IMR-90 (cell line): ENCODE measurements around the gene OR1F1. TPM values are rescaled to one million over a fixed set of nuclear protein-coding genes. Genes with fewer than 3 reads are reported as not detected.

Experiments used
- ATAC-seq: fragments of 200-7000 bp; cut with Tn5 transposase; 2 replicates; pipeline ENCODE4 v1.9.1; 2020; ENCODE audit warnings: low read depth, mild to moderate bottlenecking, moderate library complexity
- BruUV-seq: library from RNA; stranded (reverse); fragments of 400-500 nt; replicated peaks from 2 replicates; lab custom pipeline; 2021; lab: Mats Ljungman, UMichigan
- CTCF ChIA-PET: fragments of 300-600 bp; formaldehyde crosslinking; extraction: SDS; loops from one replicate; lab custom pipeline; 2021; ENCODE audit warnings: antibody characterized with exemption; lab: Yijun Ruan, JAX
- POLR2A ChIA-PET: fragments of 300-600 bp; sonication (Branson Sonifier 250); formaldehyde crosslinking; loops from one replicate; lab custom pipeline; 2022; ENCODE audit warnings: antibody characterized with exemption; ENCODE audit not compliant: unreplicated experiment; lab: Charles Lee
- DNase-seq: peaks from one replicate; pipeline ENCODE4 v3.0.0; 2013
- H2AFZ ChIP-seq: replicated peaks from 2 replicates; pipeline ENCODE3; 2013; ENCODE audit warnings: low read length, mild to moderate bottlenecking; ENCODE audit not compliant: poor library complexity
- H2AK5ac ChIP-seq: 2 replicates; pipeline ENCODE4 v1.6.1; 2013; ENCODE audit warnings: low read depth, low read length, inconsistent platforms
- H2AK9ac ChIP-seq: replicated peaks from 2 replicates; pipeline ENCODE3; 2013; ENCODE audit warnings: mild to moderate bottlenecking, low read depth, low read length, moderate library complexity; ENCODE audit not compliant: poor library complexity
- H2BK120ac ChIP-seq: 2 replicates; pipeline ENCODE4 v1.6.1; 2013; ENCODE audit warnings: low read depth, low read length, inconsistent platforms
- H2BK15ac ChIP-seq: 3 replicates; pipeline ENCODE4 v1.6.1; 2013; ENCODE audit warnings: low read depth, low read length, inconsistent platforms
- H2BK20ac ChIP-seq: 2 replicates; pipeline ENCODE4 v1.6.1; 2013; ENCODE audit warnings: low read depth, mild to moderate bottlenecking, inconsistent platforms, low read length, moderate library complexity
- H2BK5ac ChIP-seq: 2 replicates; pipeline ENCODE4 v1.6.1; 2013; ENCODE audit warnings: mild to moderate bottlenecking, low read depth, low read length, inconsistent platforms; ENCODE audit not compliant: poor library complexity, severe bottlenecking
- H3K14ac ChIP-seq: replicated peaks from 2 replicates; pipeline ENCODE4 v1.6.1; 2013; ENCODE audit warnings: low read depth, low read length, inconsistent platforms
- H3K18ac ChIP-seq: 2 replicates; pipeline ENCODE4 v1.6.1; 2013; ENCODE audit warnings: low read depth, low read length, control low read depth
- H3K23ac ChIP-seq: 2 replicates; pipeline ENCODE4 v1.6.1; 2013; ENCODE audit warnings: low read depth, low read length, inconsistent platforms
- H3K27ac ChIP-seq: 2 replicates; pipeline ENCODE4 v1.5.1; 2013; ENCODE audit warnings: mild to moderate bottlenecking, control low read depth, low read length; ENCODE audit not compliant: insufficient read depth
- H3K27me3 ChIP-seq: 2 replicates; pipeline ENCODE4 v1.6.1; 2013; ENCODE audit warnings: low read length; ENCODE audit not compliant: control insufficient read depth, insufficient read depth
- H3K36me3 ChIP-seq: 2 replicates; pipeline ENCODE4 v1.6.1; 2013; ENCODE audit warnings: low read length, mixed read lengths; ENCODE audit not compliant: control insufficient read depth, insufficient read depth
- H3K4ac ChIP-seq: 2 replicates; pipeline ENCODE4 v1.6.1; 2013; ENCODE audit warnings: low read depth, low read length, inconsistent platforms
- H3K4me1 ChIP-seq: 2 replicates; pipeline ENCODE4 v1.6.1; 2013; ENCODE audit warnings: low read length, mixed read lengths; ENCODE audit not compliant: control insufficient read depth, insufficient read depth
- H3K4me2 ChIP-seq: 2 replicates; pipeline ENCODE4 v1.6.1; 2013; ENCODE audit warnings: low read depth, mild to moderate bottlenecking, control low read depth, low read length, moderate library complexity
- H3K4me3 ChIP-seq: 2 replicates; pipeline ENCODE4 v1.5.1; 2013; ENCODE audit warnings: low read depth, mild to moderate bottlenecking, control low read depth, low read length, moderate library complexity; ENCODE audit not compliant: insufficient read depth
- H3K56ac ChIP-seq: 2 replicates; pipeline ENCODE4 v1.6.1; 2013; ENCODE audit warnings: low read length, inconsistent platforms; ENCODE audit not compliant: insufficient read depth; ENCODE audit errors: extremely low read depth
- H3K79me1 ChIP-seq, 2 experiments: 2 replicates each; pipeline ENCODE4 v1.6.1; 2013; ENCODE audit warnings: low read length in 2 of 2, inconsistent platforms in 1 of 2, low read depth in 1 of 2
- H3K9ac ChIP-seq: 2 replicates; pipeline ENCODE4 v1.6.1; 2013; ENCODE audit warnings: low read depth, low read length, control low read depth
- H3K9me1 ChIP-seq: 2 replicates; pipeline ENCODE4 v1.6.1; 2013; ENCODE audit warnings: low read length, inconsistent platforms; ENCODE audit not compliant: insufficient read depth
- H3K9me3 ChIP-seq: 2 replicates; pipeline ENCODE4 v1.6.1; 2013; ENCODE audit warnings: low read length; ENCODE audit not compliant: control insufficient read depth, insufficient read depth
- H4K20me1 ChIP-seq: 2 replicates; pipeline ENCODE4 v1.6.1; 2013; ENCODE audit warnings: low read length, inconsistent platforms; ENCODE audit not compliant: insufficient read depth
- H4K5ac ChIP-seq: 2 replicates; pipeline ENCODE4 v1.6.1; 2013; ENCODE audit warnings: mild to moderate bottlenecking, low read depth, low read length, control low read depth
- H4K8ac ChIP-seq, 2 experiments: 2 replicates each; pipeline ENCODE4 v1.6.1; 2013; ENCODE audit warnings: low read depth in 2 of 2, low read length in 2 of 2, control low read depth in 1 of 2, inconsistent platforms in 1 of 2
- H4K91ac ChIP-seq: 2 replicates; pipeline ENCODE4 v1.6.1; 2013; ENCODE audit warnings: low read depth, low read length, inconsistent platforms; ENCODE audit not compliant: insufficient read depth
- BHLHE40 ChIP-seq: fragments of 150-350 bp; IDR thresholded peaks from 2 replicates; pipeline ENCODE4 v1.6.1; 2016; ENCODE audit warnings: mild to moderate bottlenecking, low read depth, low read length
- CEBPB ChIP-seq: IDR thresholded peaks from 2 replicates; pipeline ENCODE4 v1.6.1; 2012; ENCODE audit warnings: low read depth, low read length, improper control_type of control experiment
- CHD1 ChIP-seq: IDR thresholded peaks from 2 replicates; pipeline ENCODE4 v1.6.1; 2012; ENCODE audit warnings: low read depth, low read length, improper control_type of control experiment
- ELK1 ChIP-seq: fragments of 150-350 bp; IDR thresholded peaks from 2 replicates; pipeline ENCODE4 v1.6.1; 2016; ENCODE audit warnings: low read depth, mild to moderate bottlenecking, low read length, moderate library complexity, borderline replicate concordance
- FOS ChIP-seq: fragments of 150-350 bp; IDR thresholded peaks from 2 replicates; pipeline ENCODE4 v1.6.1; 2016; ENCODE audit warnings: low read depth, low read length
- MAFK ChIP-seq: IDR thresholded peaks from 2 replicates; pipeline ENCODE4 v1.6.1; 2012; ENCODE audit warnings: low read depth, low read length, improper control_type of control experiment
- MXI1 ChIP-seq: IDR thresholded peaks from 2 replicates; pipeline ENCODE4 v1.6.1; 2012; ENCODE audit warnings: low read depth, mild to moderate bottlenecking, low read length, moderate library complexity, borderline replicate concordance
- NFE2L2 ChIP-seq: fragments of 150-350 bp; IDR thresholded peaks from 2 replicates; pipeline ENCODE4 v1.6.1; 2016; ENCODE audit warnings: low read depth, mild to moderate bottlenecking, low read length
- POLR2A ChIP-seq: IDR thresholded peaks from 2 replicates; pipeline ENCODE4 v1.6.1; 2012; ENCODE audit warnings: mild to moderate bottlenecking, low read depth, low read length
- RCOR1 ChIP-seq: IDR thresholded peaks from 2 replicates; pipeline ENCODE4 v1.6.1; 2012; ENCODE audit warnings: mild to moderate bottlenecking, low read length, improper control_type of control experiment; ENCODE audit not compliant: insufficient replicate concordance
- SMC3 ChIP-seq: fragments of 150-350 bp; IDR thresholded peaks from 2 replicates; pipeline ENCODE4 v1.6.1; 2016; ENCODE audit warnings: low read depth, mild to moderate bottlenecking, antibody characterized with exemption, low read length, moderate library complexity
- WGBS, 2 experiments: methylation state at CpG; one replicate each; pipeline versions ENCODE4 v1.1.5 to v1.1.7; 2013; ENCODE audit warnings: missing lambda C conversion rate in 2 of 2; ENCODE audit not compliant: insufficient read length in 1 of 2; ENCODE audit errors: extremely low coverage in 2 of 2; 5-methylcytosine and 5-hydroxymethylcytosine counted together
- dilution Hi-C: fragments of 300-500 bp; cut with HindIII; formaldehyde crosslinking; loops from one replicate; pipeline ENCODE4 v1.14.3; 2018; ENCODE audit warnings: low sequenced_read_pairs; ENCODE audit not compliant: unreplicated experiment
- in situ Hi-C: fragments of 300-500 bp; cut with MboI; formaldehyde crosslinking; loops from 3 replicates; pipeline ENCODE4 v1.14.3; 2019; ENCODE audit warnings: low sequenced_read_pairs, inconsistent platforms, mixed read lengths
- intact Hi-C: fragments of 100-400 bp; cut with micrococcal nuclease; formaldehyde crosslinking; loops from 2 replicates; pipeline ENCODE4 v1.10.0; 2022
- polyA plus RNA-seq, 3 experiments: library from polyadenylated mRNA; depleted of rRNA; stranded (reverse); fragments of >200 nt; gene quantifications; 2 replicates each; pipeline ENCODE4 v1.2.3, GENCODE V29; 2012; ENCODE audit warnings: low replicate concordance in 1 of 3
- total RNA-seq: library from RNA; depleted of rRNA; stranded (reverse); fragments of >200 nt; gene quantifications from 2 replicates; pipeline ENCODE4 v1.2.3, GENCODE V29; 2012
- TF ChIP-seq, protein P1 (sequence below): conservative IDR thresholded peaks from 2 replicates; pipeline ENCODE4 v1.5.1; 2012; ENCODE audit warnings: mild to moderate bottlenecking, low read depth, low read length, improper control_type of control experiment
- TF ChIP-seq, protein P2 (sequence below): fragments of 150-350 bp; IDR thresholded peaks from 2 replicates; pipeline ENCODE4 v1.6.1; 2017; ENCODE audit warnings: mild to moderate bottlenecking, antibody characterized with exemption, low read length, low read depth

Gene OR1F1
- total and polyA plus RNA-seq, 2 of the 4 experiments (the other 2 are of a cell fraction): 0.12 TPM; not detected in 1

GRCh38 chr16:3170440-3171180 is 17.4 kb upstream of the OR1F1 start:
- peak overlapping the region; percentile 13; the same call in 1 of the 2 replicates for H3K4me2 ChIP-seq
- H4K5ac ChIP-seq: no peak overlapping the region
- H3K4me1 ChIP-seq: peaks cover 2% of the 10 kb centered on the region; the same call in 1 of the 2 replicates
- WGBS, 2 experiments: 0% methylated on average over 8 of the region's 53 CpGs; no CpG with 5 or more reads in 1 of the 2 experiments
- H3K4me3 ChIP-seq: no peak overlapping the region
- dilution Hi-C loops (no loop called here), intact Hi-C loops (no loop called here), in situ Hi-C loops (no loop called here)
- ATAC-seq (no peak), DNase-seq (no peak)
- H2BK120ac ChIP-seq: no peak overlapping the region
- no peak overlapping the region for H3K9ac ChIP-seq
- no peak overlapping the region for H3K27ac ChIP-seq
- no peak overlapping the region for H2BK15ac ChIP-seq
- H3K23ac ChIP-seq: no peak overlapping the region
- no peak overlapping the region for H4K91ac ChIP-seq
- H3K9me1 ChIP-seq: no peaks in the 10 kb centered on the region
- H3K36me3 ChIP-seq: no peaks in the 10 kb centered on the region
- TF ChIP-seq RCOR1: no peak
- TF ChIP-seq SMC3: no peak
- TF ChIP-seq FOS: no peak
- no peak for TF ChIP-seq POLR2A
- no peak for TF ChIP-seq BHLHE40
- no peak for TF ChIP-seq ELK1
- no peak for TF ChIP-seq NFE2L2
- TF ChIP-seq, protein P1, sequence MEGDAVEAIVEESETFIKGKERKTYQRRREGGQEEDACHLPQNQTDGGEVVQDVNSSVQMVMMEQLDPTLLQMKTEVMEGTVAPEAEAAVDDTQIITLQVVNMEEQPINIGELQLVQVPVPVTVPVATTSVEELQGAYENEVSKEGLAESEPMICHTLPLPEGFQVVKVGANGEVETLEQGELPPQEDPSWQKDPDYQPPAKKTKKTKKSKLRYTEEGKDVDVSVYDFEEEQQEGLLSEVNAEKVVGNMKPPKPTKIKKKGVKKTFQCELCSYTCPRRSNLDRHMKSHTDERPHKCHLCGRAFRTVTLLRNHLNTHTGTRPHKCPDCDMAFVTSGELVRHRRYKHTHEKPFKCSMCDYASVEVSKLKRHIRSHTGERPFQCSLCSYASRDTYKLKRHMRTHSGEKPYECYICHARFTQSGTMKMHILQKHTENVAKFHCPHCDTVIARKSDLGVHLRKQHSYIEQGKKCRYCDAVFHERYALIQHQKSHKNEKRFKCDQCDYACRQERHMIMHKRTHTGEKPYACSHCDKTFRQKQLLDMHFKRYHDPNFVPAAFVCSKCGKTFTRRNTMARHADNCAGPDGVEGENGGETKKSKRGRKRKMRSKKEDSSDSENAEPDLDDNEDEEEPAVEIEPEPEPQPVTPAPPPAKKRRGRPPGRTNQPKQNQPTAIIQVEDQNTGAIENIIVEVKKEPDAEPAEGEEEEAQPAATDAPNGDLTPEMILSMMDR: no peak
- no peak for TF ChIP-seq MAFK
- TF ChIP-seq CEBPB: no peak
- no peak for TF ChIP-seq CHD1
- no peak for TF ChIP-seq MXI1
- TF ChIP-seq, protein P2, sequence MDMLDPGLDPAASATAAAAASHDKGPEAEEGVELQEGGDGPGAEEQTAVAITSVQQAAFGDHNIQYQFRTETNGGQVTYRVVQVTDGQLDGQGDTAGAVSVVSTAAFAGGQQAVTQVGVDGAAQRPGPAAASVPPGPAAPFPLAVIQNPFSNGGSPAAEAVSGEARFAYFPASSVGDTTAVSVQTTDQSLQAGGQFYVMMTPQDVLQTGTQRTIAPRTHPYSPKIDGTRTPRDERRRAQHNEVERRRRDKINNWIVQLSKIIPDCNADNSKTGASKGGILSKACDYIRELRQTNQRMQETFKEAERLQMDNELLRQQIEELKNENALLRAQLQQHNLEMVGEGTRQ: no peak
- H2AK5ac ChIP-seq: no peak overlapping the region
- H3K4ac ChIP-seq: no peak overlapping the region
- peak overlapping the region; percentile 52 for H2AFZ ChIP-seq
- no peak overlapping the region for H3K14ac ChIP-seq
- no TSS peak for BruUV-seq
- H3K56ac ChIP-seq: no peak overlapping the region
- H4K8ac ChIP-seq: no peak overlapping the region
- H4K20me1 ChIP-seq: peaks cover 9% of the 10 kb centered on the region
- no peaks in the 10 kb centered on the region for H3K79me1 ChIP-seq
- H2AK9ac ChIP-seq: no peak overlapping the region
- H2BK20ac ChIP-seq: no peak overlapping the region
- ChIA-PET CTCF (interaction anchor here (1.5 kb wide), 1 partner anchor 111 kb away, joined by 4 read pairs; no protein-coding TSS in a partner anchor), POLR2A (no interaction called here)
- H2BK5ac ChIP-seq: no peak overlapping the region
- H3K18ac ChIP-seq: no peak overlapping the region
- H3K9me3 ChIP-seq: no peaks in the 10 kb centered on the region
- peaks cover 44% of the 10 kb centered on the region for H3K27me3 ChIP-seq
